ENCODE data around the gene IGFALS.

The IGFALS gene

GRCh38 chr16:1823821-1824220, 30.3 kb upstream of the IGFALS start:
- Mint-ChIP-seq H3K4me1 (peaks cover 33% of the 10 kb centered on the region), H3K27ac (no peak overlapping the region), H3K36me3 (ENCODE audit: low read depth) (peaks cover under 1% of the 10 kb centered on the region), H3K27me3 (ENCODE audit: low read depth, poor library complexity) (peaks cover 15% of the 10 kb centered on the region), H3K9me3 (no peaks in the 10 kb centered on the region), H3K4me3 (peak overlapping the region; percentile 50)
- TF ChIP-seq, protein P1, sequence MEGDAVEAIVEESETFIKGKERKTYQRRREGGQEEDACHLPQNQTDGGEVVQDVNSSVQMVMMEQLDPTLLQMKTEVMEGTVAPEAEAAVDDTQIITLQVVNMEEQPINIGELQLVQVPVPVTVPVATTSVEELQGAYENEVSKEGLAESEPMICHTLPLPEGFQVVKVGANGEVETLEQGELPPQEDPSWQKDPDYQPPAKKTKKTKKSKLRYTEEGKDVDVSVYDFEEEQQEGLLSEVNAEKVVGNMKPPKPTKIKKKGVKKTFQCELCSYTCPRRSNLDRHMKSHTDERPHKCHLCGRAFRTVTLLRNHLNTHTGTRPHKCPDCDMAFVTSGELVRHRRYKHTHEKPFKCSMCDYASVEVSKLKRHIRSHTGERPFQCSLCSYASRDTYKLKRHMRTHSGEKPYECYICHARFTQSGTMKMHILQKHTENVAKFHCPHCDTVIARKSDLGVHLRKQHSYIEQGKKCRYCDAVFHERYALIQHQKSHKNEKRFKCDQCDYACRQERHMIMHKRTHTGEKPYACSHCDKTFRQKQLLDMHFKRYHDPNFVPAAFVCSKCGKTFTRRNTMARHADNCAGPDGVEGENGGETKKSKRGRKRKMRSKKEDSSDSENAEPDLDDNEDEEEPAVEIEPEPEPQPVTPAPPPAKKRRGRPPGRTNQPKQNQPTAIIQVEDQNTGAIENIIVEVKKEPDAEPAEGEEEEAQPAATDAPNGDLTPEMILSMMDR (IDR thresholded peaks at IDR 0.05), result no peak
- peak; percentile 42 for DNase-seq

DNA sequence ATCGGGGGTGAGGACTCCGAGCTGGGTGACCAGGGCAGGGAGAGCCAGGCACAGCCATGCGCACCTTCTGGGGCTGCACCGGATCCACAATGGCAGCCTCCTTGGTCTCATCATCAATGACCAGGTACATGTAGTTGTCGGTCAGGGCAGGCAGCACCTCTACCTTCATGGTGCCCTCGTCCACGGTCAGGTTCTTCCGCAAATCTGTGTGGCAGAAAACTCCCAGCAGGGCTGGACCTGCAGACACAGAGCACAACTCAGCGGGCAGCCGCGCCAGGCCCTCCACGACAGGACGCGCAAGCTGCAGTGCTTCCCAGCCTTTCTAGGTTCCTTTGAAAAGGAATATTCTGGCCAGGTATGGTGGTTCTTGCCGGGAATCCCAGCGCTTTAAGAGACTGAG, 29.3 kb upstream of the IGFALS start:
- TF ChIP-seq, protein P1 (IDR thresholded peaks at IDR 0.05), result no peak
- no peaks in the 10 kb centered on the region for H3K9me3 Mint-ChIP-seq
- H3K4me3 Mint-ChIP-seq, result no peak overlapping the region
- DNase-seq, result no peak
- peaks cover 23% of the 10 kb centered on the region for H3K4me1 Mint-ChIP-seq
- no peak overlapping the region for H3K27ac Mint-ChIP-seq
- H3K27me3 Mint-ChIP-seq (ENCODE audit: low read depth, poor library complexity), result peaks cover 15% of the 10 kb centered on the region
- no peaks in the 10 kb centered on the region for H3K36me3 Mint-ChIP-seq (ENCODE audit: low read depth)

DNA sequence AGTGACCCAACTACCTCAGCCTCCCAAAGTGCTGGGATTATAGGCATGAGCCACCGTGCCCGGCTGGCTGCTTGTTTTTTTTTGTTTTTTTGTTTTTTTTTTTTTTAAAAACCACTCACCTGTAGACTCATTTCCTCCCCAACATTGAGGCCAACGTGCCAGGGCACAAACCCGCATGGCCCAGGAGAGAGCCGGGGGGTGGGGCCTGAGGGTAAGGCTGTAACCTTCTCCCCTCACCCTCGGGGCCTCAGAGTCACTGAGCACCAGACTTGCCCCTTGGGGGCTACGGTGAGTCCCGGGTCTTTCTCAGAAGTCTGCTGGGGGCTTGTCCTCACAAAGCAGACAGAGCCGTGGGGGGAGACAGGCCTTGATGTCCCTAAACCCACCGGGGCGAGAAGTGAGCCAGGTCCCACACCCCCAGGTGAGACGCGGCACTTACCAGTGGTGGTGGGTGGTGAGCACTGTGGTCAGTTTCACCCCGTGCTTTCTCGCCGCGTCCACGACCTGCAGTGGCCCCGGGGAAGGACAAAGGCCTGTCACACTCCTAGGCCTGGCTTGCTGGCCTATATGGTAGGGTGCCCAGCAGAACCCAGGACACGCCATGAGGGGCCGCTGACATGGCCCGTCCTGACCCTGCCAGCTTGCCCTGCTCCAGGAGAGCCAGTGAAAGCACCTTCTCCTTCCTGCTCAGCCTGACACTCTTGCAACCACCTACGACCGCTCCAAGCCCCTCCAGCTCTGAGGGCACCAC, 28.5 kb upstream of the IGFALS start:
- Mint-ChIP-seq H3K27me3 (ENCODE audit: low read depth, poor library complexity) (peaks cover 15% of the 10 kb centered on the region), H3K27ac (no peak overlapping the region), H3K36me3 (ENCODE audit: low read depth) (no peaks in the 10 kb centered on the region), H3K9me3 (no peaks in the 10 kb centered on the region), H3K4me1 (peaks cover 17% of the 10 kb centered on the region), H3K4me3 (no peak overlapping the region)
- no peak for DNase-seq
- TF ChIP-seq, protein P1 (IDR thresholded peaks at IDR 0.05), result no peak

GRCh38 chr16:1820946-1821290, 27.4 kb upstream of the IGFALS start:
- H3K27ac Mint-ChIP-seq, result no peak overlapping the region
- no peaks in the 10 kb centered on the region for H3K9me3 Mint-ChIP-seq
- no peaks in the 10 kb centered on the region for H3K36me3 Mint-ChIP-seq (ENCODE audit: low read depth)
- H3K4me3 Mint-ChIP-seq, result no peak overlapping the region
- no peak for DNase-seq
- peaks cover 14% of the 10 kb centered on the region for H3K27me3 Mint-ChIP-seq (ENCODE audit: low read depth, poor library complexity)
- H3K4me1 Mint-ChIP-seq, result peaks cover 17% of the 10 kb centered on the region
- TF ChIP-seq, protein P1 (IDR thresholded peaks at IDR 0.05), result no peak

- Mint-ChIP-seq H3K4me1 (peaks cover 13% of the 10 kb centered on the region), H3K27ac (no peak overlapping the region), H3K27me3 (ENCODE audit: low read depth, poor library complexity) (peaks cover 8% of the 10 kb centered on the region), H3K9me3 (no peaks in the 10 kb centered on the region), H3K36me3 (ENCODE audit: low read depth) (peaks cover 4% of the 10 kb centered on the region), H3K4me3 (no peak overlapping the region)
- no peak for DNase-seq
- TF ChIP-seq, protein P1 (IDR thresholded peaks at IDR 0.05), result no peak
Measured at GRCh38 chr16:1820096-1820945, 26.8 kb upstream of the IGFALS start.
